Spinal cord (tissue), 4 donors: Measurements from ENCODE around the gene RAPGEF3. TPM values are rescaled to one million over a fixed set of nuclear protein-coding genes. Genes with fewer than 3 reads are reported as not detected.

ENCODE experiments used
- polyA plus RNA-seq, 2 donors: library from polyadenylated mRNA; unstranded; fragments of 120-200 nt; gene quantifications; one replicate each; pipeline ENCODE4 v1.2.1, GENCODE V29; 2013; ENCODE audit not compliant: insufficient read length in 2 of 2
- total RNA-seq, 2 donors: library from RNA; depleted of rRNA in 1 of 2; stranded (reverse); fragments of 120-200 nt in 1 of 2; fragments of >200 nt in 1 of 2; gene quantifications; one replicate each; pipeline versions ENCODE4 v1.2.3 to v1.2.4, GENCODE V29; 2013 to 2014

RAPGEF3 gene
- total and polyA plus RNA-seq, 4 donors: 15.0 to 39.1 (median 21.2) TPM

Other genes with a start within 250 kb of the RAPGEF3 start
- gene RPAP3, start 52.9 kb downstream of the RAPGEF3 start, total RNA-seq: 10 to 100 TPM; 25.6 to 26.5 TPM
- gene RPAP3, start 52.9 kb downstream of the RAPGEF3 start, polyA plus RNA-seq: 10 to 100 TPM; 25.6 to 35.3 TPM
- under 1 TPM; 0.40 to 0.50 TPM for gene ENDOU, start 33.4 kb downstream of the RAPGEF3 start, total RNA-seq
- gene ENDOU, start 33.4 kb downstream of the RAPGEF3 start, polyA plus RNA-seq: under 1 TPM; 0.32 to 0.33 TPM
- 10 to 100 TPM; 19.3 to 32.3 TPM for gene SLC48A1, start 14.4 kb upstream of the RAPGEF3 start, total RNA-seq
- 10 to 100 TPM; 35.8 to 45.1 TPM for gene SLC48A1, start 14.4 kb upstream of the RAPGEF3 start, polyA plus RNA-seq
- gene HDAC7, start 61.0 kb upstream of the RAPGEF3 start, total RNA-seq: 10 to 100 TPM; 13.5 to 24.4 TPM
- gene HDAC7, start 61.0 kb upstream of the RAPGEF3 start, polyA plus RNA-seq: 10 to 100 TPM; 39.6 to 64.2 TPM
- gene VDR, start 146.1 kb upstream of the RAPGEF3 start, total RNA-seq: under 1 TPM; 0.17 to 0.50 TPM
- under 1 TPM; 0.38 to 0.40 TPM for gene VDR, start 146.1 kb upstream of the RAPGEF3 start, polyA plus RNA-seq
- 100 to 1,000 TPM in 1 of 2 donors, 10 to 100 TPM in 1; 76.4 to 120 TPM for gene TMEM106C, start 204.7 kb upstream of the RAPGEF3 start, total RNA-seq
- 100 to 1,000 TPM in 1 of 2 donors, 10 to 100 TPM in 1; 90.2 to 113 TPM for gene TMEM106C, start 204.7 kb upstream of the RAPGEF3 start, polyA plus RNA-seq
- 10 to 100 TPM; 26.7 to 56.7 TPM for gene COL2A1, start 245.6 kb upstream of the RAPGEF3 start, total RNA-seq
- 10 to 100 TPM in 1 of 2 donors, 1 to 10 TPM in 1; 7.1 to 27.5 TPM for gene COL2A1, start 245.6 kb upstream of the RAPGEF3 start, polyA plus RNA-seq